HG03521 (cell line): ENCODE data around the gene MRGPRE.

Source experiments
- ATAC-seq: cut with Tn5 transposase; IDR thresholded peaks from one replicate; pipeline ENCODE4 v1.9.1; 2021; ENCODE audit warnings: mild to moderate bottlenecking, moderate library complexity; ENCODE audit not compliant: unreplicated experiment

Gene MRGPRE

DNA sequence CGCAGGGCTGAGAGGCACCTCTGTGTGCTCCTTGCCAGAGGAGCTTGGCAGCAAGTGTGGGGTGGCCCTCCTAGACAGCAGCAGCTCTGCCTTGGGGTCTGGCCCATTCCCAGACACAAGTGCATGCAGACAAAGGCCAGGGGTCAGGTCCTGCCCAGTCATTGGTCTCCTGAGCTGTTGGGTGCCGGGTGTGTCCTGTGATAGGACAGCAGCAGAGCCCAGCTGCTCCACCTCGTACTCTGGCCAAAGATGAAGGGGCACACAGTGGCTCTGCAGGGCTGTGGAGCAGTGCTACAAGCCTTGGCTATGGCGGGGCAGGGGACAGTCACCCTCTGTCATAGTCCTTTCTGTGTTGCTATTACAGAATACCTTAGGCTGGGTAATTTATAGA is 49.8 kb downstream of the MRGPRE start:
- no peak for ATAC-seq

GRCh38 chr11:3181725-3182461 is 50.3 kb downstream of the MRGPRE start:
- no peak for ATAC-seq

DNA sequence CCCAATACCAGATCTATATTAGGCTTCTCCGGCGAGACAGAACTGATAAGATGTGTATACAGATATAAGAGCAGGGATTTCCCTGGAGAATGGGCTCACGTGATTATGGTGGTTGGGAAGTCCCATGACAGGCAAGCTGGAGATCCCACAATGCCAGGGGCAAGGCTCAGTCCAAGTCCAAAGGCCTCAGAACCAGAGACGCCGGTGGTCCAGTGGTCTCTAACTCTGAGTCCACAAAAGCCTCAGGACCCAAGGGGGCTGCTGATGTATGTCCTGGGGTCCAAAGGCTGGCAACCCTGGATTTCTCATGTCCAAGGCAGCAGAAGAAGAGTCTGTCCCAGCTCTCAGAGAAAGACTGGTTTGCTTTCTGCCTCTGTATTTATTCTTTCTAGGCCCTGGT is 51.3 kb downstream of the MRGPRE start:
- no peak for ATAC-seq

DNA sequence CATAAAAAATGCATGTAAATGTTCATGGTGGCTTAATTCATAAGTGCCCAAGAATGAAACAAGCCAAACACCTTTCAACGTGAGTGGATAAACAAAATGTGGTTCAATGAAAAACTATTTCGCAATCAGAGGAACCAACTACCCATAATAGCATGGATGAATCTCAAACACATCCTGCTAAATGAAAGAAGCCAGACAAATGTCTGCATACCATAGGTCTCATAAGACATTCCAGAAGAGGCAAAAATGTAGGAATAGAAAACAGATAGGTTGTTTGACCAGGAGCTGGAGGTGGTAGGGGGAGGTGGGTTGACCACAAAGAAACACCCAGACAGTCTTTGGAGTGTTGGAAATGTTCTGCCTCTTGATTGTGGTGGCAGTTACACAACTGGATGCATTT is 53.9 kb downstream of the MRGPRE start:
- no peak for ATAC-seq

DNA sequence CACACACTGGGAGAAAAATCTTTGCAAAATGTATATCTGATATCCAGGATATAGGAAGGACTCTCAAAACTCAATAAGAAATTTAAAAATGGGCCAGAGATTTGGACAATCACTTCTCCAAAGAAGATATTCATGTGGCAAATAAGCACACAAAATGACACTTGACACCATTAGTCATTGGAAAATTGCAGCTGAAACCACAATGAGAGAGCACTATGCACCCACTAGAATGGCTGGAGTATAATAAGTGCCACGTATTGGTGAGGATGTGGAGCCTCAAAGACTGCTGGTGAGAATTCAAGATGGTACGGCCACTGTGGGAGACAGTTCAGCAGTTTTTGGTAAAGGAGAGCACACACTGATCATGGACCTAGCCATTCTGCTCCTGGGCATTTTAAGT is 54.3 kb downstream of the MRGPRE start:
- no peak for ATAC-seq
